Measurements from ENCODE around the gene HORMAD2.

The HORMAD2 gene

DNA sequence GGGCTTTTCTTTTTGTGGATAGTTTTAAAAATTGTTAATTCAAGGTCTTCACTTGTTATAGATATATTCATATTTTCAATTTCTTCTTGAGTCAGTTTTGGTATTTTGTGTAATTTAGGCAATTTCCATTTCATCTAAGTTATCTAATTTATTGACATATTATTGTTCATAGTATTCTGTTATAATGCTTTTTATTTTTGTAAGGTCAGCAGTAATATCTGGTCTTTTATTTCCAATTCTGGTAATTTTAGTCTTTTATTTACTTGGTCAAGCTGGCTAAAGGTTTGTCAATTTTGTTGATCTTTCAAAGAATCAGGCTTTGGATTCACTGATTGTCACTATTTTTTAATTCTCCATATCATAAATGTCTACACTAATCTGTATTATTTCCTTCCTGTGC lies 60.1 kb downstream of the HORMAD2 start:
- Histone ChIP-seq H3K9ac (ENCODE audit: low read depth, low read length) (no peak overlapping the region), H3K4me1 (ENCODE audit: insufficient read depth, low read length) (no peaks in the 10 kb centered on the region), H3K9me3 (ENCODE audit: control insufficient read depth, insufficient read depth, low read length) (no peaks in the 10 kb centered on the region), H3K36me3 (ENCODE audit: insufficient read depth, low read length) (no peaks in the 10 kb centered on the region)

DNA sequence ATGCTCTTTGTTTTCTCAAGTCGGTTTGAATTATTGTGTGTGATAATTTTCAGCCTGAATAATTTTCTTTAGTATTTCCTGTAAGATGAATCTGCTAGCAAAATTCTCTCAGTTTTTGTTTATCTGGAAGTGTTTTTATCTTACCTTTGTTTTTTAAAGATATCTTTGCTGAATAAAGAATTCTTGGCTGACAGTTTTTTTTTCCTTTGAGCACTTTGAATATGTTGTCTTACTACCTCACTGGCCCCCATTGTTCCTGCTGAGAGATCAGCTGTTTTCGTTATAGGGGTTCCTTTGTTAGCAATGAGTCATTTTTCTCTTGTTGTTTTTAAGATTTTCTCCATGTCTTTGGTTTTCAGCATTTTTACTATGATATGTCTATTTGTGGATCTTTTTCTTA lies 63.0 kb downstream of the HORMAD2 start:
- Histone ChIP-seq H3K9ac (ENCODE audit: low read depth, low read length) (no peak overlapping the region), H3K4me1 (ENCODE audit: insufficient read depth, low read length) (no peaks in the 10 kb centered on the region), H3K9me3 (ENCODE audit: control insufficient read depth, insufficient read depth, low read length) (no peaks in the 10 kb centered on the region; the same call in 1 of the 2 replicates), H3K36me3 (ENCODE audit: insufficient read depth, low read length) (no peaks in the 10 kb centered on the region)

GRCh38 chr22:30144391-30144790 lies 64.1 kb downstream of the HORMAD2 start:
- no peak overlapping the region for H3K9ac ChIP-seq (ENCODE audit: low read depth, low read length)
- no peaks in the 10 kb centered on the region; the same call in 1 of the 2 replicates for H3K9me3 ChIP-seq (ENCODE audit: control insufficient read depth, insufficient read depth, low read length)
- H3K36me3 ChIP-seq (ENCODE audit: insufficient read depth, low read length): no peaks in the 10 kb centered on the region

GRCh38 chr22:30150212-30150611 lies 69.9 kb downstream of the HORMAD2 start:
- no peaks in the 10 kb centered on the region for H3K4me1 ChIP-seq (ENCODE audit: insufficient read depth, low read length)
- H3K9ac ChIP-seq (ENCODE audit: low read depth, low read length): no peak overlapping the region
- no peaks in the 10 kb centered on the region; the same call in 1 of the 2 replicates for H3K9me3 ChIP-seq (ENCODE audit: control insufficient read depth, insufficient read depth, low read length)
- no peaks in the 10 kb centered on the region for H3K36me3 ChIP-seq (ENCODE audit: insufficient read depth, low read length)

More at GRCh38 chr22:30144391-30144790, 64.1 kb downstream of the HORMAD2 start:
- no peaks in the 10 kb centered on the region for H3K4me1 ChIP-seq (ENCODE audit: insufficient read depth, low read length)

DNA sequence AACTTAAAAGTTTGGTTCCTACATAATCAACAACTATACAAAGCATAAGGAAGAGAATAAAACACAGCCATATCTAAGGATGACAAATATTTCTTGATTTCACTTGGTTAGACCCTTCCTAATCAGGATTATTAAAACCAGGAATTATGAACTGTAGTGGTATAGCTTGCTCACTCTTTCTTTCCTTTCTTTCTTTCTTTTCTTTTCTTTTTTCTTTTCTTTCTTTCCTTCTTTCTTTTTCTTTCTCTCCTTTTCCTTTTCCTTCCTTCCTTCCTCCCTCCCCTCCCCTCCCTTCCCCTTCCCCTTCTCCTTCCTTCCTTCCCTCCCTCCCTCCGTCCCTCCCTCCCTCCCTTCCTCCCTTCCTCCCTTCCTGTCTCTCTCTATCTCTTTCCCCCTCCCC lies 78.0 kb downstream of the HORMAD2 start:
- no peak overlapping the region for H3K9ac ChIP-seq (ENCODE audit: low read depth, low read length)
- H3K36me3 ChIP-seq (ENCODE audit: insufficient read depth, low read length): no peaks in the 10 kb centered on the region
- H3K4me1 ChIP-seq (ENCODE audit: insufficient read depth, low read length): peaks cover 6% of the 10 kb centered on the region; the same call in 1 of the 2 replicates
- H3K9me3 ChIP-seq (ENCODE audit: control insufficient read depth, insufficient read depth, low read length): no peaks in the 10 kb centered on the region

DNA sequence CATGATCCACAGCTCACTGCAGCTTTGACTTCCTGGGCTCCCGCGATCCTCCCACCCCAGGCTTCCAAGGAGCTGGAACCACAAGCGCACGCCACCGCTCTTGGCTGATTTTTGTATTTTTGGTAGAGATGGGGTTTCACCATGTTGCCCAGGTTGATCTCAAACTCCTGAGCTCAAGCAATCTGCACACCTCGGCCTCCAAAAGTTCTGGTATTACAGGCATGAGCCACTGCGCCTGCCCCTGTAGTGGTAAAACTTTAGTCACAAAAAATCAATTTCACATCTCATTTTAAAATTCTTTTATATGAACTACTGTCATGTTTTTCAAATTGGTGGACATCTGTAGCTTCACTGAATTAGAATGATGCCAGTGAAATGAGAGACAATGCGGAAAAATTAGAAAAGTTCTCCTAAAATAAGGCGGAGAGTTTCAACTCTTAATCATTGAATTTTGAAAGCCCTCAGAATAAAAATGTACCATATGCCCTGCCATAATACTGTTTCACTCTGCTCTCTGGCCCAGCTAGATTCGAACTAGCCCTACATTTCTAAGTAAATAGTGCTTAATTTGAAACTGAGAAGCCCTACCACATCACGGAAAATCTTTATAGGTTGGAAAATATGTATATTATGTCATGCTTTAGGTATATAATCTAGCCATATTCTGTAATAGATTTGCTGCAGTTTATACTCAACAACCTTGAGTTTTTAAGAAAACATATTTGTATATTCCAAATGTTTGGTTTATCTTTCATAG lies 78.7 kb downstream of the HORMAD2 start:
- Histone ChIP-seq H3K9me3 (ENCODE audit: control insufficient read depth, insufficient read depth, low read length) (no peaks in the 10 kb centered on the region), H3K4me1 (ENCODE audit: insufficient read depth, low read length) (peaks cover 6% of the 10 kb centered on the region; the same call in 1 of the 2 replicates), H3K9ac (ENCODE audit: low read depth, low read length) (no peak overlapping the region), H3K36me3 (ENCODE audit: insufficient read depth, low read length) (no peaks in the 10 kb centered on the region)

- no peak overlapping the region for H3K9ac ChIP-seq (ENCODE audit: low read depth, low read length)
- no peaks in the 10 kb centered on the region for H3K9me3 ChIP-seq (ENCODE audit: control insufficient read depth, insufficient read depth, low read length)
Observed at GRCh38 chr22:30159561-30160353, 79.5 kb downstream of the HORMAD2 start.

GRCh38 chr22:30161051-30161469 lies 80.8 kb downstream of the HORMAD2 start:
- Histone ChIP-seq H3K4me1 (ENCODE audit: insufficient read depth, low read length) (peaks cover 6% of the 10 kb centered on the region; the same call in 1 of the 2 replicates), H3K36me3 (ENCODE audit: insufficient read depth, low read length) (no peaks in the 10 kb centered on the region), H3K9me3 (ENCODE audit: control insufficient read depth, insufficient read depth, low read length) (no peaks in the 10 kb centered on the region), H3K9ac (ENCODE audit: low read depth, low read length) (no peak overlapping the region)

More at GRCh38 chr22:30159561-30160353, 79.5 kb downstream of the HORMAD2 start:
- peaks cover 6% of the 10 kb centered on the region; the same call in 1 of the 2 replicates for H3K4me1 ChIP-seq (ENCODE audit: insufficient read depth, low read length)
- H3K36me3 ChIP-seq (ENCODE audit: insufficient read depth, low read length): no peaks in the 10 kb centered on the region

DNA sequence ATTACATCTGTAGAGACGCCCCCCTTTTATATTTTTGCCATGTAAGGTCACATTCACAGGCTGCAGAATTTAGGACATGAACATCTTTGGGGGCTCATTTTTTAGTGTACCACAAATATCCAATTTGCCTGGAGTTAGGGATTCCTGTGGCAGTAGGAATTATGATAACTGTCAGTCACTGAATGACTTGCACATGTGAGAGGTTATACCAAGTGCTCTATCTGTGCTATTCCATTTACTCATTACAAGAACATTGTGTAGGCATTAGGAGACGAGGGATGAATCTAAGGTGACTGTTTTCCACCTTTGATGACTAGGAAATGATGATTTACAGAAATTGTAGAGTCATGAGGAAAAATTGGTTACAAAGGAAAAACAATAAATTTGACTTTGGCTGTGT lies 87.0 kb downstream of the HORMAD2 start:
- no peaks in the 10 kb centered on the region for H3K36me3 ChIP-seq (ENCODE audit: insufficient read depth, low read length)
- no peak overlapping the region for H3K9ac ChIP-seq (ENCODE audit: low read depth, low read length)
- no peaks in the 10 kb centered on the region for H3K4me1 ChIP-seq (ENCODE audit: insufficient read depth, low read length)
- no peaks in the 10 kb centered on the region for H3K9me3 ChIP-seq (ENCODE audit: control insufficient read depth, insufficient read depth, low read length)

GRCh38 chr22:30167734-30168133 lies 87.5 kb downstream of the HORMAD2 start:
- Histone ChIP-seq H3K36me3 (ENCODE audit: insufficient read depth, low read length) (no peaks in the 10 kb centered on the region), H3K4me1 (ENCODE audit: insufficient read depth, low read length) (no peaks in the 10 kb centered on the region), H3K9me3 (ENCODE audit: control insufficient read depth, insufficient read depth, low read length) (no peaks in the 10 kb centered on the region), H3K9ac (ENCODE audit: low read depth, low read length) (no peak overlapping the region)

DNA sequence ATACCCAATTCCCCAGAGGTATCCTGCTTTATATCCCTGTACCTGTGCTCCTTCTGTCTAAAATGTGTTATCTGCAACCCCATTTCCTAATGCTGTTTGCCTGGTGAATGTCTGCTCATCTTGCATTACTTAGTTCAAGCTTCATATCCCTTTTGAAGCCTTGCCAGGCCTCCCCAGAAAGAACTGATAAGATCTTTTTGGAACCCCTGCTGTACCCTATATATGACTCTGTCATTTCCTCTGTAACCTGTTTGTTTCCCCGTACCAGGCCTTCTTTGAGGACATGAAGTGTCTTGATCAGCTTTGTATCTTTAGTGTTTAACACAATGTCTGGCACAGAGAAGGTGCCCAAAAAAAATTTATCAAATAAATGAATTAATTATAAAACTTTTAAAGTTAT lies 88.7 kb downstream of the HORMAD2 start:
- H3K9ac ChIP-seq (ENCODE audit: low read depth, low read length): no peak overlapping the region
- H3K36me3 ChIP-seq (ENCODE audit: insufficient read depth, low read length): no peaks in the 10 kb centered on the region
- no peaks in the 10 kb centered on the region for H3K4me1 ChIP-seq (ENCODE audit: insufficient read depth, low read length)
- H3K9me3 ChIP-seq (ENCODE audit: control insufficient read depth, insufficient read depth, low read length): no peaks in the 10 kb centered on the region

DNA sequence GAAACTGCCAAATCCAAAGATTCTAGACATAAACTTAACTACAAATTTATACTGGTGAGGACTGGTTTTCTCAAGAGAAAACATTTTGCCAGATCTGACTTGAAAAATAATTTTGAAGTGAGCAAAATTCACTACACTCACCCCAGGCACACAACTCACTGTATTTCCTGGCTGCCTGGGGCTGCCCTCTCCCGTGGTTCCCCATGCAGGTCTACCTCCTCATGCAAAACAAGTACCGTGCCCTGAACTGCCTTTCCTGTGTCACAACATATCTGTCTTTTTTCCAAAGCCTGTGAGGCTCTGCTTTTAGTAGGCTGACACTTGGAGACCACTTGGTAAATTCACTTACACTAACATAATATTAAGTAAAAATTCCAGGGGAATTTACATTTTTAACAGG lies 89.9 kb downstream of the HORMAD2 start:
- Histone ChIP-seq H3K36me3 (ENCODE audit: insufficient read depth, low read length) (no peaks in the 10 kb centered on the region), H3K9me3 (ENCODE audit: control insufficient read depth, insufficient read depth, low read length) (no peaks in the 10 kb centered on the region), H3K9ac (ENCODE audit: low read depth, low read length) (no peak overlapping the region), H3K4me1 (ENCODE audit: insufficient read depth, low read length) (no peaks in the 10 kb centered on the region)

DNA sequence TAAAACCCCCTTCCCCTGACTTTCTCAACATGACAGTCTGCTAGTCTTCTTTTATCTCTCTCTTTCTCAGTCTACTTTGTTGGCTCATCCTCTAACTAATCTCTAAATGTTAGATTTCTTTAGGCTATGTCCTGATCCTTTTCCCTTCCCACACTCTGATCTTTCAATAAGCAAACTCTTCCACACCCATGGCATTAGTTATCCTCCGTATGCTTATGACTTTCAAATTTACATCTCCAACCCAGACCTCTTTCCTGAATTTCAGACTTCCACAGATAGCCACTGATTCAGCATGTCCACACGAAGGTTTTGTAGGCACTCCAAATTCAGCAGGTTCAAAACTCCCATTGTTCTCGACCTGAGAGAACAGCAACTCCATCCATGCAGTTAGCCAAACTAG lies 90.7 kb downstream of the HORMAD2 start:
- no peak overlapping the region for H3K9ac ChIP-seq (ENCODE audit: low read depth, low read length)
- H3K36me3 ChIP-seq (ENCODE audit: insufficient read depth, low read length): no peaks in the 10 kb centered on the region
- H3K4me1 ChIP-seq (ENCODE audit: insufficient read depth, low read length): no peaks in the 10 kb centered on the region
- H3K9me3 ChIP-seq (ENCODE audit: control insufficient read depth, insufficient read depth, low read length): no peaks in the 10 kb centered on the region

DNA sequence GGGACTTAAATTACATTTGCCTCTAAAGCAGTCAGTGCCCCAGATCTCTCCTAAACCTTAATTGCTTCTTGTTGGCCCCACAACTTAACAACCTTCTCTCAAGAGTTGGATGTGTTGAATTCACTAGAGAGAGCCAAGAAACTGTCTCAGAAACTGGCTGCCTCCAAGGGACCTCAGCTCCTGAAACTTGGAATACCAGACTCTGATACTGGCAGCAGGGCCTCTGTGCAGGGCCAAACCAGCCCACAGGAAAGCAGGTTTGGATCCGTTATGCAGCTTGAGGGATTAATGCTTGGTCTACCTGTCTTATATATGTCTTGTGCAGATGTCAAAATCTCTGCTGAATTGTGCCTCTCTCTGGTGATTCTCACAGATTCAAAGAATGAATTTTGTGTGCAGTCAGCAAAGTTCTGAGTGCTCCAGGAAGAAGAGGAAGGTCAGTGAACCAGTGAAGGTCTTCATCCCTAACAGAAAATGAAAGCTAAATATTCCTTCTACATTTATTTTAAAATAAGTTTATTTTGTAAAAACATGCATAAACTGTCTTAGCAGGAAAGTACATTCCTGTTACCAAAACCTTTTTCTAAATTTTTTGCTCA lies 95.5 kb downstream of the HORMAD2 start:
- H3K4me1 ChIP-seq (ENCODE audit: insufficient read depth, low read length): no peaks in the 10 kb centered on the region
- no peaks in the 10 kb centered on the region for H3K36me3 ChIP-seq (ENCODE audit: insufficient read depth, low read length)
- no peaks in the 10 kb centered on the region for H3K9me3 ChIP-seq (ENCODE audit: control insufficient read depth, insufficient read depth, low read length)
- no peak overlapping the region for H3K9ac ChIP-seq (ENCODE audit: low read depth, low read length)
